ENCODE measurements around the gene KISS1R.

KISS1R gene

GRCh38 chr19:938233-938923 lies 21.2 kb downstream of the KISS1R start:
- H2AFZ ChIP-seq (ENCODE audit: low read length) = no peak overlapping the region
- H4K20me1 ChIP-seq (ENCODE audit: insufficient read depth, low read length) = no peaks in the 10 kb centered on the region
- DNase-seq = no peak
- H3K79me2 ChIP-seq (ENCODE audit: low read length) = peaks cover 52% of the 10 kb centered on the region
- H3F3A ChIP-seq (ENCODE audit: insufficient read depth, low read length) = no peaks in the 10 kb centered on the region
- H3K9ac ChIP-seq (ENCODE audit: low read length) = no peak overlapping the region
- TF ChIP-seq EZH2phosphoT487 (IDR thresholded peaks at IDR 0.05; ENCODE audit: low read length) (no peak), EZH2 (optimal IDR thresholded peaks at IDR 0.05; ENCODE audit: low read depth, low read length) (no peak)
- TF ChIP-seq, protein P1, sequence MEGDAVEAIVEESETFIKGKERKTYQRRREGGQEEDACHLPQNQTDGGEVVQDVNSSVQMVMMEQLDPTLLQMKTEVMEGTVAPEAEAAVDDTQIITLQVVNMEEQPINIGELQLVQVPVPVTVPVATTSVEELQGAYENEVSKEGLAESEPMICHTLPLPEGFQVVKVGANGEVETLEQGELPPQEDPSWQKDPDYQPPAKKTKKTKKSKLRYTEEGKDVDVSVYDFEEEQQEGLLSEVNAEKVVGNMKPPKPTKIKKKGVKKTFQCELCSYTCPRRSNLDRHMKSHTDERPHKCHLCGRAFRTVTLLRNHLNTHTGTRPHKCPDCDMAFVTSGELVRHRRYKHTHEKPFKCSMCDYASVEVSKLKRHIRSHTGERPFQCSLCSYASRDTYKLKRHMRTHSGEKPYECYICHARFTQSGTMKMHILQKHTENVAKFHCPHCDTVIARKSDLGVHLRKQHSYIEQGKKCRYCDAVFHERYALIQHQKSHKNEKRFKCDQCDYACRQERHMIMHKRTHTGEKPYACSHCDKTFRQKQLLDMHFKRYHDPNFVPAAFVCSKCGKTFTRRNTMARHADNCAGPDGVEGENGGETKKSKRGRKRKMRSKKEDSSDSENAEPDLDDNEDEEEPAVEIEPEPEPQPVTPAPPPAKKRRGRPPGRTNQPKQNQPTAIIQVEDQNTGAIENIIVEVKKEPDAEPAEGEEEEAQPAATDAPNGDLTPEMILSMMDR (IDR thresholded peaks at IDR 0.05; ENCODE audit: low read length) = no peak
- H3K4me1 ChIP-seq (ENCODE audit: low read length) = no peaks in the 10 kb centered on the region
- H3K4me3 ChIP-seq (ENCODE audit: low read length) = no peak overlapping the region
- H3K9me2 ChIP-seq (replicated peaks; ENCODE audit: insufficient read depth, low read length) = no peaks in the 10 kb centered on the region
- no peak overlapping the region for H3K4me2 ChIP-seq (ENCODE audit: low read depth, low read length)
- H3K27ac ChIP-seq (ENCODE audit: low read length) = no peak overlapping the region
- no peaks in the 10 kb centered on the region for H3K27me3 ChIP-seq (replicated peaks; ENCODE audit: insufficient read depth, low read length)
- H3K9me3 ChIP-seq (replicated peaks; ENCODE audit: insufficient read depth, low read length) = no peaks in the 10 kb centered on the region
- H3K36me3 ChIP-seq (replicated peaks; ENCODE audit: insufficient read depth, low read length) = no peaks in the 10 kb centered on the region

- Histone ChIP-seq H2AFZ (ENCODE audit: low read length) (no peak overlapping the region), H3K79me2 (ENCODE audit: low read length) (peaks cover 45% of the 10 kb centered on the region), H3K4me2 (ENCODE audit: low read depth, low read length) (no peak overlapping the region), H3K4me3 (ENCODE audit: low read length) (no peak overlapping the region), H3K9ac (ENCODE audit: low read length) (no peak overlapping the region), H3F3A (ENCODE audit: insufficient read depth, low read length) (no peaks in the 10 kb centered on the region), H4K20me1 (ENCODE audit: insufficient read depth, low read length) (no peaks in the 10 kb centered on the region), H3K27ac (ENCODE audit: low read length) (no peak overlapping the region), H3K9me3 (replicated peaks; ENCODE audit: insufficient read depth, low read length) (no peaks in the 10 kb centered on the region), H3K36me3 (replicated peaks; ENCODE audit: insufficient read depth, low read length) (no peaks in the 10 kb centered on the region), H3K9me2 (replicated peaks; ENCODE audit: insufficient read depth, low read length) (no peaks in the 10 kb centered on the region), H3K4me1 (ENCODE audit: low read length) (no peaks in the 10 kb centered on the region), H3K27me3 (replicated peaks; ENCODE audit: insufficient read depth, low read length) (no peaks in the 10 kb centered on the region)
- no peak for TF ChIP-seq EZH2 (optimal IDR thresholded peaks at IDR 0.05; ENCODE audit: low read depth, low read length)
- TF ChIP-seq EZH2phosphoT487 (IDR thresholded peaks at IDR 0.05; ENCODE audit: low read length) = no peak
- TF ChIP-seq, protein P1 (IDR thresholded peaks at IDR 0.05; ENCODE audit: low read length) = no peak
- DNase-seq = no peak
Measured at GRCh38 chr19:939439-939838, 22.3 kb downstream of the KISS1R start.

DNA sequence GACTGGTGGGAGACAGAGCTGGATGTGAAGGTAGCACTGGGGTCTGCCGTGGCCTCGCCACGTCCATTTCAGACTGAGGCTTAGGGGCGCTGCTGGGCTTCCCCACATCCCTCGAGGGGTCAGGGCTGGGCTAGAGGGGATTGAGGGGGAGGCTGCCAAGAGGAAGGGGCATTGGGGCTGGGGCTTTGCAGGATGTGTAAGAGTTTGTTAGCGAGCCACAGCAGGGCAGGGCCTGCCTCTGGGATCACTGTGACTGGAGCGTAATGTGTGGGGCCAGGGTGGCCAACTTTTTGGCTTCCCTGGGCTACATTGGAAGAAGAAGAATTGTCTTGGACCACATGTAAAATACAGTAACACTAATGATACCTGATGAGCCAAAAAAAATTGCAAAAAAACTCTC lies 22.8 kb downstream of the KISS1R start:
- Histone ChIP-seq H3K4me2 (ENCODE audit: low read depth, low read length) (no peak overlapping the region), H3K36me3 (replicated peaks; ENCODE audit: insufficient read depth, low read length) (no peaks in the 10 kb centered on the region), H2AFZ (ENCODE audit: low read length) (no peak overlapping the region), H3K4me3 (ENCODE audit: low read length) (no peak overlapping the region), H3K9ac (ENCODE audit: low read length) (no peak overlapping the region), H4K20me1 (ENCODE audit: insufficient read depth, low read length) (no peaks in the 10 kb centered on the region), H3K9me3 (replicated peaks; ENCODE audit: insufficient read depth, low read length) (no peaks in the 10 kb centered on the region), H3K79me2 (ENCODE audit: low read length) (peaks cover 44% of the 10 kb centered on the region), H3K27ac (ENCODE audit: low read length) (no peak overlapping the region), H3K4me1 (ENCODE audit: low read length) (no peaks in the 10 kb centered on the region), H3K27me3 (replicated peaks; ENCODE audit: insufficient read depth, low read length) (no peaks in the 10 kb centered on the region), H3F3A (ENCODE audit: insufficient read depth, low read length) (no peaks in the 10 kb centered on the region), H3K9me2 (replicated peaks; ENCODE audit: insufficient read depth, low read length) (no peaks in the 10 kb centered on the region)
- TF ChIP-seq EZH2phosphoT487 (IDR thresholded peaks at IDR 0.05; ENCODE audit: low read length) = no peak
- TF ChIP-seq, protein P1 (IDR thresholded peaks at IDR 0.05; ENCODE audit: low read length) = no peak
- TF ChIP-seq EZH2 (optimal IDR thresholded peaks at IDR 0.05; ENCODE audit: low read depth, low read length) = no peak
- no peak for DNase-seq
